Mesenchymal stem cell (in vitro differentiated cells and primary cell): ENCODE results near the gene PPRC1. TPM values are rescaled to one million over a fixed set of nuclear protein-coding genes. Genes with fewer than 3 reads are reported as not detected.

Source experiments
- DNase-seq: peaks from one replicate; pipeline ENCODE4 v3.0.0-alpha.2; 2013
- H2AFZ ChIP-seq: one replicate; pipeline ENCODE4 v1.6.1; 2013; ENCODE audit warnings: low read depth, mild to moderate bottlenecking, control low read depth, inconsistent platforms, low read length, moderate library complexity
- H2AK5ac ChIP-seq: 2 replicates; pipeline ENCODE4 v1.6.1; 2013; ENCODE audit warnings: low read length, moderate library complexity, mild to moderate bottlenecking, inconsistent platforms; ENCODE audit not compliant: severe bottlenecking
- H2BK120ac ChIP-seq: one replicate; pipeline ENCODE4 v1.6.1; 2013; ENCODE audit warnings: low read depth, mild to moderate bottlenecking, inconsistent platforms, low read length, moderate library complexity
- H2BK12ac ChIP-seq, 2 experiments: one replicate each; pipeline ENCODE4 v1.6.1; 2013; ENCODE audit warnings: inconsistent platforms in 2 of 2, low read length in 2 of 2, mild to moderate bottlenecking in 2 of 2, moderate library complexity in 2 of 2, control low read depth in 1 of 2
- H2BK15ac ChIP-seq: one replicate; pipeline ENCODE4 v1.6.1; 2013; ENCODE audit warnings: mild to moderate bottlenecking, low read depth, inconsistent platforms; ENCODE audit not compliant: poor library complexity, severe bottlenecking
- H2BK5ac ChIP-seq: 2 replicates; pipeline ENCODE4 v1.6.1; 2013; ENCODE audit warnings: low read depth, mild to moderate bottlenecking, low read length, control low read depth, inconsistent platforms; ENCODE audit not compliant: poor library complexity, severe bottlenecking
- H3K14ac ChIP-seq, 2 experiments: one replicate each; pipeline ENCODE4 v1.6.1; 2013; ENCODE audit warnings: inconsistent platforms in 2 of 2, low read length in 2 of 2, control low read depth in 1 of 2, mild to moderate bottlenecking in 1 of 2, moderate library complexity in 1 of 2
- H3K18ac ChIP-seq, 2 experiments: one replicate each; pipeline ENCODE4 v1.6.1; 2013; ENCODE audit warnings: inconsistent platforms in 2 of 2, low read length in 2 of 2, control low read depth in 1 of 2, low read depth in 1 of 2, mild to moderate bottlenecking in 1 of 2
- H3K23ac ChIP-seq, 2 experiments: one replicate each; pipeline ENCODE4 v1.6.1; 2013; ENCODE audit warnings: inconsistent platforms in 2 of 2, low read length in 2 of 2, mild to moderate bottlenecking in 2 of 2, moderate library complexity in 2 of 2, control low read depth in 1 of 2
- H3K27ac ChIP-seq: 2 replicates; pipeline ENCODE4 v1.5.1; 2013; ENCODE audit warnings: mild to moderate bottlenecking, moderate library complexity, low read length, control low read depth, inconsistent platforms; ENCODE audit not compliant: poor library complexity, severe bottlenecking
- H3K27me3 ChIP-seq, 2 experiments: 2 replicates each; pipeline versions ENCODE4 v1.6.1 to v1.7.0; 2013; ENCODE audit warnings: low read length in 2 of 2, mild to moderate bottlenecking in 2 of 2, moderate library complexity in 2 of 2, control low read depth in 1 of 2, inconsistent platforms in 1 of 2; ENCODE audit not compliant: control insufficient read depth in 1 of 2, insufficient read depth in 1 of 2
- H3K36me3 ChIP-seq, 2 experiments: 2 replicates each; pipeline versions ENCODE4 v1.6.1 to v1.7.0; 2013; ENCODE audit warnings: low read length in 2 of 2, control low read depth in 1 of 2, inconsistent platforms in 1 of 2, low read depth in 1 of 2, mild to moderate bottlenecking in 1 of 2; ENCODE audit not compliant: insufficient read depth in 2 of 2, control insufficient read depth in 1 of 2
- H3K4ac ChIP-seq, 2 experiments: one replicate each; pipeline ENCODE4 v1.6.1; 2013; ENCODE audit warnings: inconsistent platforms in 2 of 2, low read length in 2 of 2, mild to moderate bottlenecking in 2 of 2, moderate library complexity in 2 of 2, control low read depth in 1 of 2, low read depth in 1 of 2
- H3K4me1 ChIP-seq: 2 replicates; pipeline ENCODE4 v1.6.1; 2013; ENCODE audit warnings: low read depth, low read length, control low read depth; ENCODE audit not compliant: control insufficient read depth, insufficient read depth
- H3K4me2 ChIP-seq: 2 replicates; pipeline ENCODE4 v1.6.1; 2013; ENCODE audit warnings: low read length, mild to moderate bottlenecking, inconsistent platforms; ENCODE audit not compliant: poor library complexity, severe bottlenecking
- H3K4me3 ChIP-seq, 2 experiments: 2 replicates each; pipeline versions ENCODE4 v1.5.1 to v1.7.0; 2013; ENCODE audit warnings: low read length in 2 of 2, mild to moderate bottlenecking in 2 of 2, control low read depth in 1 of 2, low read depth in 1 of 2; ENCODE audit not compliant: insufficient read depth in 1 of 2
- H3K79me1 ChIP-seq: replicated peaks from 2 replicates; pipeline ENCODE4 v1.6.1; 2013; ENCODE audit warnings: mild to moderate bottlenecking, control low read depth, low read length, inconsistent platforms; ENCODE audit not compliant: poor library complexity, severe bottlenecking
- H3K9ac ChIP-seq: 2 replicates; pipeline ENCODE4 v1.7.0; 2013; ENCODE audit warnings: mild to moderate bottlenecking, low read length, moderate library complexity
- H3K9me3 ChIP-seq: 2 replicates; pipeline ENCODE4 v1.7.0; 2013; ENCODE audit warnings: mild to moderate bottlenecking, low read length; ENCODE audit not compliant: control insufficient read depth
- H4K8ac ChIP-seq: one replicate; pipeline ENCODE4 v1.6.1; 2013; ENCODE audit warnings: inconsistent platforms, mild to moderate bottlenecking, low read length, moderate library complexity
- H4K91ac ChIP-seq: one replicate; pipeline ENCODE4 v1.6.1; 2013; ENCODE audit warnings: mild to moderate bottlenecking, low read length, inconsistent platforms
- WGBS: methylation state at CpG from one replicate; pipeline ENCODE4 v1.1.7; 2013; ENCODE audit warnings: mixed read lengths; 5-methylcytosine and 5-hydroxymethylcytosine counted together
- small RNA-seq: library from polyadenylated mRNA; stranded (forward); fragments of <200 nt; extraction: miRNeasy Mini kit (QIAGEN cat#:217004); gene quantifications from one replicate; pipeline ENCODE3, GENCODE V24; 2013; ENCODE audit warnings: low read depth

Gene PPRC1

GRCh38 chr10:102198027-102198426 lies 65.2 kb downstream of the PPRC1 start:
- Histone ChIP-seq H3K36me3 (no peaks in the 10 kb centered on the region), H2BK120ac (no peak overlapping the region), H3K18ac (no peak overlapping the region), H3K14ac (no peak overlapping the region), H3K27me3 (peaks cover 6 to 20% of the 10 kb centered on the region in 2 experiments), H3K27ac (no peak overlapping the region), H2BK15ac (no peak overlapping the region), H2BK5ac (no peak overlapping the region), H2BK12ac (no peak overlapping the region), H3K4me2 (no peak overlapping the region), H4K91ac (no peak overlapping the region), H3K79me1 (no peaks in the 10 kb centered on the region), H3K9me3 (no peaks in the 10 kb centered on the region), H3K4me3 (no peak overlapping the region), H3K4ac (no peak overlapping the region), H3K4me1 (no peaks in the 10 kb centered on the region), H3K9ac (no peak overlapping the region), H2AK5ac (no peak overlapping the region), H2AFZ (no peak overlapping the region), H3K23ac (no peak overlapping the region), H4K8ac (no peak overlapping the region)
- WGBS, result 83% methylated on average over 2 of the region's 2 CpGs
- no peak for DNase-seq

Small RNA genes lying within 50 kb of the gene (small RNA-seq; reads per million reads assigned to genes)
- gene AL500527.1 (not detected), gene AL500527.2 (not detected)
